ENCODE data around the gene TRMT2B.
"Not testable (repeated sequence)": the region's sequence is repeated elsewhere in the genome, so short reads cannot be mapped to it uniquely, and the experiment has no call there.

DNA sequence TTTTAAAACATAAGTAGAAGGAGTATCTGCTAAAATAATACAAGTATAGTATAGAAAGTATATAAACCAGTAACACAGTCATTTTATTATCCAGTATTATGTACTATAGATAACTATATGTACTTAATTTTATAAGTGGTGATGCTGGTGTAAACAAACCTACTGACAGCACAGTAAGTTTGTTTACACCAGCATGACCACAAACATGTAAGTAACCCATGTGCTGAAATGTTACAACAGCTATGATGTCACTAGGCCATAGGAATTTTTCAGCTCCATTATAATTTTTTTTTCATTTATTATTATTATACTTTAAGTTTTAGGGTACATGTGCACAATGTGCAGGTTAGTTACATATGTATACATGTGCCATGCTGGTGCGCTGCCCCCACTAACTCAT lies 39.9 kb downstream of the TRMT2B start:
- TF ChIP-seq SP1 (IDR thresholded peaks at IDR 0.05); ARNT (IDR thresholded peaks at IDR 0.05); FOXM1 (IDR thresholded peaks at IDR 0.05; ENCODE audit: borderline replicate concordance); L3MBTL2 (conservative IDR thresholded peaks at IDR 0.05); SUZ12 (IDR thresholded peaks at IDR 0.05); BHLHE40 (IDR thresholded peaks at IDR 0.05; ENCODE audit: borderline replicate concordance); ELF4 (IDR thresholded peaks at IDR 0.05); NFRKB (IDR thresholded peaks at IDR 0.05); FOXA1 (IDR thresholded peaks at IDR 0.05); HDGF (IDR thresholded peaks at IDR 0.05; ENCODE audit: borderline replicate concordance); ZNF384 (IDR thresholded peaks at IDR 0.05); LEF1 (IDR thresholded peaks at IDR 0.05; ENCODE audit: borderline replicate concordance); FOXK2 (IDR thresholded peaks at IDR 0.05): not testable (repeated sequence)
- TF ChIP-seq, protein P1, sequence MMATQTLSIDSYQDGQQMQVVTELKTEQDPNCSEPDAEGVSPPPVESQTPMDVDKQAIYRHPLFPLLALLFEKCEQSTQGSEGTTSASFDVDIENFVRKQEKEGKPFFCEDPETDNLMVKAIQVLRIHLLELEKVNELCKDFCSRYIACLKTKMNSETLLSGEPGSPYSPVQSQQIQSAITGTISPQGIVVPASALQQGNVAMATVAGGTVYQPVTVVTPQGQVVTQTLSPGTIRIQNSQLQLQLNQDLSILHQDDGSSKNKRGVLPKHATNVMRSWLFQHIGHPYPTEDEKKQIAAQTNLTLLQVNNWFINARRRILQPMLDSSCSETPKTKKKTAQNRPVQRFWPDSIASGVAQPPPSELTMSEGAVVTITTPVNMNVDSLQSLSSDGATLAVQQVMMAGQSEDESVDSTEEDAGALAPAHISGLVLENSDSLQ (IDR thresholded peaks at IDR 0.05) = not testable (repeated sequence)
